Dedifferentiated amniotic fluid mesenchymal stem cell (primary cell): ENCODE measurements around the gene STAT1.
"Not testable (repeated sequence)": the region's sequence is repeated elsewhere in the genome, so short reads cannot be mapped to it uniquely, and the experiment has no call there.

Experiments used
- DNase-seq: peaks from one replicate; pipeline ENCODE4 v3.0.0-alpha.2; 2016; ENCODE audit errors: extremely low spot score

Gene STAT1

GRCh38 chr2:190981733-190982132 is 32.2 kb downstream of the STAT1 start:
- DNase-seq = no peak

- DNase-seq = no peak
These were observed 32.6 kb downstream of the STAT1 start for GRCh38 chr2:190981333-190981732.

- no peak for DNase-seq
These were observed 33.3 kb downstream of the STAT1 start for GRCh38 chr2:190980630-190981209.

- DNase-seq = no peak
These were observed 33.9 kb downstream of the STAT1 start for GRCh38 chr2:190979906-190980629.

GRCh38 chr2:190978389-190979053 is 35.5 kb downstream of the STAT1 start:
- DNase-seq = no peak

- DNase-seq = no peak
These were observed 36.5 kb downstream of the STAT1 start for GRCh38 chr2:190977505-190977904.

- DNase-seq = no peak
These were observed 37.5 kb downstream of the STAT1 start for GRCh38 chr2:190976521-190976920.

- DNase-seq = no peak
These were observed 39.2 kb downstream of the STAT1 start for GRCh38 chr2:190974629-190975361.

- DNase-seq = no peak
These were observed 40.0 kb downstream of the STAT1 start for GRCh38 chr2:190973726-190974628.

- DNase-seq = no peak
These were observed 40.7 kb downstream of the STAT1 start for GRCh38 chr2:190973262-190973661.

- no peak for DNase-seq
These were observed 41.1 kb downstream of the STAT1 start for GRCh38 chr2:190972846-190973245.

GRCh38 chr2:190972213-190972612 is 41.8 kb downstream of the STAT1 start:
- no peak for DNase-seq

GRCh38 chr2:190970873-190971506 is 43.0 kb downstream of the STAT1 start:
- DNase-seq = no peak

GRCh38 chr2:190970160-190970559 is 43.8 kb downstream of the STAT1 start:
- no peak for DNase-seq

GRCh38 chr2:190968522-190968921 is 45.4 kb downstream of the STAT1 start:
- no peak for DNase-seq

- DNase-seq = no peak
These were observed 48.3 kb downstream of the STAT1 start for GRCh38 chr2:190965580-190966222.

- DNase-seq = no peak
These were observed 49.7 kb downstream of the STAT1 start for GRCh38 chr2:190964170-190964795.

GRCh38 chr2:190963088-190963487 is 50.9 kb downstream of the STAT1 start:
- DNase-seq = no peak

- DNase-seq = no peak
These were observed 52.0 kb downstream of the STAT1 start for GRCh38 chr2:190961918-190962487.

- not testable (repeated sequence) for DNase-seq
These were observed 52.9 kb downstream of the STAT1 start for GRCh38 chr2:190961117-190961516.
